ENCODE data around the gene HNRNPF. TPM values are rescaled to one million over a fixed set of nuclear protein-coding genes. Genes with fewer than 3 reads are reported as not detected.

The HNRNPF gene
- total RNA-seq, 1 experiment from 2014 or later = 358 TPM

- TF ChIP-seq E2F1 (CRISPR knock-in tag; IDR thresholded peaks at IDR 0.05) = peak; percentile 45; the same call in 1 of the 2 replicates
- TF ChIP-seq CTCF (IDR thresholded peaks at IDR 0.05) = no peak
- TF ChIP-seq GTF2I (CRISPR knock-in tag; conservative IDR thresholded peaks at IDR 0.05) = no peak
- TF ChIP-seq ATF1 (CRISPR knock-in tag; IDR thresholded peaks at IDR 0.05) = no peak
- 0 out of 2 replicates have a peak, but pooled peaks have one; percentile 9 for TF ChIP-seq ZNF232 (CRISPR knock-in tag; IDR thresholded peaks at IDR 0.05)
- TF ChIP-seq ZNF281 (CRISPR knock-in tag; IDR thresholded peaks at IDR 0.05) = peak; percentile 81; the same call in 1 of the 2 replicates
- TF ChIP-seq ZBTB21 (CRISPR knock-in tag; IDR thresholded peaks at IDR 0.05; ENCODE audit: borderline replicate concordance) = no peak
- peak; percentile 82 for TF ChIP-seq GABPB1 (CRISPR knock-in tag; IDR thresholded peaks at IDR 0.05)
- no peak for TF ChIP-seq USF2 (CRISPR knock-in tag; IDR thresholded peaks at IDR 0.05)
- peak; percentile 19; the same call in 1 of the 2 replicates for TF ChIP-seq PRDM15 (CRISPR knock-in tag; IDR thresholded peaks at IDR 0.05)
- TF ChIP-seq NFATC4 (CRISPR knock-in tag; IDR thresholded peaks at IDR 0.05) = no peak
- no peak for TF ChIP-seq ZNF425 (CRISPR knock-in tag; conservative IDR thresholded peaks at IDR 0.05)
- TF ChIP-seq MYBL2 (CRISPR knock-in tag; IDR thresholded peaks at IDR 0.05) = no peak
Observed at GRCh38 chr10:43436291-43437140, 27.5 kb upstream of the HNRNPF start, which contains the start of gene ZNF487 (continued).
